HUES64 (cell line): ENCODE results near the gene TENM4. TPM values are rescaled to one million over a fixed set of nuclear protein-coding genes. Genes with fewer than 3 reads are reported as not detected.
A peak's percentile ranks its signal among the peaks of the same experiment; 100 is the strongest.

ENCODE experiments used
- H3K27ac ChIP-seq: 2 replicates; pipeline ENCODE4 v1.7.0; 2013; ENCODE audit warnings: low read depth, low read length, inconsistent platforms
- H3K27me3 ChIP-seq: 2 replicates; pipeline ENCODE4 v1.6.1; 2013; ENCODE audit warnings: mild to moderate bottlenecking, low read length; ENCODE audit not compliant: insufficient read depth
- H3K36me3 ChIP-seq: 2 replicates; pipeline ENCODE4 v1.6.1; 2013; ENCODE audit warnings: mild to moderate bottlenecking, low read length; ENCODE audit not compliant: insufficient read depth
- H3K4me1 ChIP-seq: 2 replicates; pipeline ENCODE4 v1.6.1; 2013; ENCODE audit warnings: mild to moderate bottlenecking, low read length, moderate library complexity; ENCODE audit not compliant: insufficient read depth
- H3K4me3 ChIP-seq: 2 replicates; pipeline ENCODE4 v1.5.1; 2013; ENCODE audit warnings: mild to moderate bottlenecking, low read length, moderate library complexity
- H3K9ac ChIP-seq: 2 replicates; pipeline ENCODE4 v1.6.1; 2013; ENCODE audit warnings: mild to moderate bottlenecking, low read depth, low read length
- H3K9me3 ChIP-seq: 2 replicates; pipeline ENCODE4 v1.6.1; 2013; ENCODE audit warnings: low read depth, low read length; ENCODE audit not compliant: insufficient read depth
- WGBS: fragments of 150-250, 120-280 bp; methylation state at CpG from one replicate; pipeline ENCODE4 v1.1.7; 2013; ENCODE audit warnings: missing lambda C conversion rate; 5-methylcytosine and 5-hydroxymethylcytosine counted together
- polyA plus RNA-seq, 2 experiments: library from polyadenylated mRNA; stranded (reverse); fragments of 50-300 nt; gene quantifications; one replicate each; pipeline ENCODE4 v1.2.3, GENCODE V29; 2013

Gene TENM4
- polyA plus RNA-seq (2013, experiment 1 of 2), result 8.8 TPM
- polyA plus RNA-seq (2013, experiment 2 of 2), result 6.2 TPM

DNA sequence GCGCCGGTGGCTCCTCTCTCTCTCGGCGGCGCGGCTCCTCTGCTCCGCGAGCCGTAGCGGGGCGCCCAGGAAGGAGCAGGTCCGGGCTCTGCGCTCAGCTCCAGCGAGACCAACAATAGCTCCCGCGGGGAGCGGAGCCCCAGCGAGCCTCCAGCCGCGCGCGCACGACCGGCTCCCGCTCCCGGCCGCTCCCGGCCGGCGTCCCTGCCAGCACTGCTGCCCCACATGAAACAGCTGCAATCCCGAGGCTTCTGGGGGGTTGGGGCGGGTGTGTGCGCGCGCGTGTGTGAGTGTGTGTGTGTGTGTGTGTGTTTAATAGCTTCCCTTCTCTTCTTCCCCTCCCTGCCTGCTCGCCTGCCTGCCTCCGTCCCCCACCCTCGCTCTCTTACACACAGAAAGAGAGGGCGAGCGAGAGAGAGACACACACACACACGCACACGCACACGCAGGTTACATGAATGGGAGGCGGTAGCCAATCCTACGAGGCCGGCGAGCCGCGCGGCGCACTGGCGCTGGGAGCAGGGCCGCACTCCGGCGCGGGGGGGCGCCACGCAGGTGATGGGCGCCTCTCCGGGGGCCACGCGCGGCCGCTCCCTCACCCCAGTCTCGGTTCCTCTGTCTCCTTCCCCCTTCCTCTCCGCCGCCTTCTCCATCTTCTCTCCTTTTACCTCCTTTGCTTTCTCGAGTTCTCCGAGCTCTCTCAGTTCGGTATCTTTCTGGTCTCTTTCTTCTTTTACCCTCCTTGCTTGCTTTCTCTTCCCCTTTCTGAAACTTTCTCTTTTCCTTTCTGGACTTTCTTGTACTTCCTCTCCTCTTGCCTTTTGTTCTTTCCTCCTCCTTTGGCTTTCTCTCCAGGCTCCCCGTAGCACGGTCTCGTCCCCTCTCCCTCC, at the start of gene TENM4:
Gene TENM4 (minus strand): TSS at position 460 of the 890 bp plus-strand sequence. CDS start 371,086 bp downstream, outside the sequence.
- Histone ChIP-seq H3K36me3 (no peaks in the 10 kb centered on the region), H3K9me3 (no peaks in the 10 kb centered on the region), H3K4me3 (peak within 1 kb of the TSS; percentile 78), H3K27me3 (peaks cover 81% of the 10 kb centered on the region), H3K9ac (peak within 1 kb of the TSS; percentile 71), H3K4me1 (peaks cover 25% of the 10 kb centered on the region), H3K27ac (no peak within 1 kb of the TSS)
- WGBS, result under 1% methylated on average over 68 of the region's 74 CpGs

DNA sequence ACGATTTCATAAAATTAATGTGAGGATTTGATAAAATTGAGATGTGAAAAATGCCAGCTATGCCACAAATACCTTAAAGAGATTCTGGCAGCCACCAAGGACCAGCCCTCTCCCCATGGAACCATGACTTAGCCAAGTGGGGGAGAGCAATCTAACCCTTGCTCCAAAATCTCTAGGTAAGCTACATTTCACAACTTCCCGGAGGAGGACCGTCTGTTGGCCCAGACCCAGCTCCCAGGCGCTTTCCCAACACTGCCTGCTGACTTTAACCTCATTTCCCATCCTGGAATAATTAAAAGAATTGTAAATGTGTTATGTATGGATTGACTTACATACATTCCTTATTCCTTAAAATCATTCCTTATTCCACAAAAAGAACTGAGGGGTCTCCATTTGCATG, 47.5 kb upstream of the TENM4 start:
- no peak overlapping the region for H3K27ac ChIP-seq
- peaks cover 9% of the 10 kb centered on the region; the same call in 1 of the 2 replicates for H3K27me3 ChIP-seq
- WGBS, result 96% methylated on average over 4 of the region's 4 CpGs
- no peaks in the 10 kb centered on the region for H3K9me3 ChIP-seq
- H3K36me3 ChIP-seq, result no peaks in the 10 kb centered on the region
- H3K4me3 ChIP-seq, result no peak overlapping the region
- H3K4me1 ChIP-seq, result peaks cover 16% of the 10 kb centered on the region
- no peak overlapping the region for H3K9ac ChIP-seq

DNA sequence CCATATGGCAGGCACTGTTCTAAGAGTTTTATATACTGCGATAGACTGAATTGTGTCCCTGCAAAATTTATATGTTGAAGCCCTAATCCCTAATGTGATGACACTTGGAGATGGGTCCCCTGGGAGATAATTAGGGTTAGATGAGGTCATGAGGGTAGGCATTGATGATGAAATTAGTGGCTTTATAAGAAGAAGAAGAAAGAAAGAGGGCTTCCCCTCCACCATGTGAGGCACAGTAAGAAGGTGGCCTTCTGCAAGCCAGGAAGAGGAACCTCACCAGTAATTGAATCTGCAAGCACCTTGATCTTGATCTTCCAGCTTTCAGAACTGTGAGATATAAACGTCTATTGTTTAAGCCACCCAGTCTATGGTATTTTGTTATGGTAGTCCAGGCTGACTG, 46.6 kb upstream of the TENM4 start:
- 84% methylated on average over 2 of the region's 2 CpGs for WGBS
- Histone ChIP-seq H3K9me3 (no peaks in the 10 kb centered on the region), H3K4me1 (peaks cover 16% of the 10 kb centered on the region), H3K9ac (no peak overlapping the region), H3K27ac (no peak overlapping the region), H3K4me3 (no peak overlapping the region), H3K36me3 (no peaks in the 10 kb centered on the region), H3K27me3 (peaks cover 9% of the 10 kb centered on the region; the same call in 1 of the 2 replicates)

DNA sequence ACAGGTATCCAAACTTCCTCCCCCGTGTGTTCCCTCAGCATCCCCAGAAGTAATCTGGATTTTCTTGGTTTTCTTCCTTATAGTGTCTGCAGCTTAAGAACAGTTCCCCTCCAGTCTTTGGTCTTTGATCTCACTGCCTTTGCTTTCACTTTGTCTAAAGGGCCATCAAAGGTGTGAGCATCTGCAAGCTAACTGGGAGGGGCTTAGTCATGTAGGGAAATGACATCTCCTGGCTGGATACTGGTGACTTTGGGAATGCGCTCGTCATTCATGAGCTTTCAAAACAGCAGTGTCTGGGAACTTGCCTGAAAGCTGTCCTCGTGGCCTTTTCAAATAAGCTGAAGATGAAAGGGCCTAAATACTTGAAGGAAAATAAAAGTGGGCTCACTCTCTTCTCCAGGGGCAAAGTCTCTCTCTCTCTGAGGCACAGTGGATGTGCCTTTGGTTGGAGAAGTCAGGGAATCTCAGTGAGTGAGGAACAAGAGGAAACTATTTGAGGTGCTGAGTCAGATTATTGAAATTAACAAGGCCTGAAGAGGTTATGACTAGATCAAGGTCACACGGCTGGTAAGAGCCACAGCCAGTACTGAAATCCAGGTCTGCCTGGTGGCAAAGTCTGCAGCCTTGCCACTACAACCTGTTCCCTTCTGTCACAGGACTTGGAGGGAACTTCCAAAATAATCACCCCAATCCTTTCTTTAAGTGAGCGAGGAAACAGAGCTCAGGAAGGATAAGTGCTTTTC, 45.6 kb upstream of the TENM4 start:
- Histone ChIP-seq H3K27me3 (peaks cover 9% of the 10 kb centered on the region; the same call in 1 of the 2 replicates), H3K4me1 (peaks cover 16% of the 10 kb centered on the region), H3K27ac (peak overlapping the region; percentile 42; the same call in 1 of the 2 replicates), H3K9ac (no peak overlapping the region), H3K4me3 (peak overlapping the region; percentile 18; the same call in 1 of the 2 replicates), H3K9me3 (no peaks in the 10 kb centered on the region), H3K36me3 (no peaks in the 10 kb centered on the region)
- WGBS, result 37% methylated on average over 6 of the region's 6 CpGs

DNA sequence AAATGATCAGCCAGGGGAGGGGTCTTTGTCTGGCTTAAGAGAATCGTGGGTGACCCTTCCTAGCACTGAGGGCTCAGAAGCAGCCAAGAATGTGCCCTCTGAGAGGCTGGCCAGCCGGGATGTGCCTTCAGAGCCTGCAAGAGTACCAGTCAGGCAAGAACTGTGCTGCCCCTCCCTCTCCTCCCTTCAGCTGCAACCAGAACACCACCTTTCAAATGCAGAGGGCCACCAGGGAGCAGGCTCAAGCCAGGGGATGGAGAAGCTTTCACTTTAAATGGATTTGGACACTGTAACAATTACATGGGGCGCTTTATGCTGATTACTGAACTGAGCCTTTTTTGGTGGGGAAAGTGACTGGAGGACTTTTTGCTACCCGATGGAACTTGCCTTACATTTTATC, 44.9 kb upstream of the TENM4 start:
- peak overlapping the region; percentile 42; the same call in 1 of the 2 replicates for H3K27ac ChIP-seq
- peaks cover 16% of the 10 kb centered on the region for H3K4me1 ChIP-seq
- H3K9me3 ChIP-seq, result no peaks in the 10 kb centered on the region
- peaks cover 9% of the 10 kb centered on the region; the same call in 1 of the 2 replicates for H3K27me3 ChIP-seq
- WGBS, result 6% methylated on average over 4 of the region's 4 CpGs
- no peaks in the 10 kb centered on the region for H3K36me3 ChIP-seq
- H3K4me3 ChIP-seq, result peak overlapping the region; percentile 18; the same call in 1 of the 2 replicates
- no peak overlapping the region for H3K9ac ChIP-seq

DNA sequence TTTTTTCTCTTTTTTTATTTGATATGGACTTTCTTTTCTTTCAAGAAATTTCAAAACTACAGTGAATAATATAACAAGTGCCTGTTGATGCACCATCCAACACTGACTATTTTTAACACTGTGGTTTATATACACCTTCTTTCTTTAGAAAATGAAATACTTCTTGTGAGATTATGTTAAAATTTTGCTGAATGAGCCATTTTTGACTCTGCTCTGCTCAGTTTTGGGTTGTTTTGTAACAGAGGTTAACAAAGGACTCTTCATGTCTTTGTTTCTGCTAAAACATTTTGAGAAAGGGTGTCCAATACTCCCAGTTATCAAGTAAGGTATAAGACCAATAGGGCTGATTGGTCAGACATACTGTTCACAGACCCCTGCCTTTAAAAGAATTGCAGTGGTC, 44.0 kb upstream of the TENM4 start:
- H3K9ac ChIP-seq, result no peak overlapping the region
- H3K4me3 ChIP-seq, result no peak overlapping the region
- H3K36me3 ChIP-seq, result no peaks in the 10 kb centered on the region
- H3K9me3 ChIP-seq, result no peaks in the 10 kb centered on the region
- peaks cover 9% of the 10 kb centered on the region; the same call in 1 of the 2 replicates for H3K27me3 ChIP-seq
- H3K27ac ChIP-seq, result no peak overlapping the region
- peaks cover 16% of the 10 kb centered on the region for H3K4me1 ChIP-seq

DNA sequence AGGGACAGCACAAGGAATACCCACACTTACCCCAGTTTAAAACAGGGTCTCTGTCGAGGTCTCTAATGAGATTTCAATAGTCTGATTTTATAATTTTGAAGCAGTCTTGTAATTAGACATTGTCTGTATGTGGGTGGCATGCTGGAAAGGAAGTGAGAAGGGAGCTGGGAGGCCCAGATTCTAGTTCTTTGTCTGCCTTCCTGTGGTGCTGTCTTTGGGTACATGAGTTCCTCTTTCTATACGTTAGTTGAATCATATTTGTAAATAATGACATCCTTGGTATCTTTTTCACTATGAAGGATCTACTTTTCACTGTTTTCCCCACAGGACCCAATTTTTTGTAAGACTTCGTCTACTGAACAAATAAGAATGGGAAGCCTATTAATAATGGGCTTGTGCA, 42.0 kb upstream of the TENM4 start:
- H3K36me3 ChIP-seq, result no peaks in the 10 kb centered on the region
- H3K4me3 ChIP-seq, result no peak overlapping the region
- 92% methylated on average over 3 of the region's 3 CpGs for WGBS
- H3K27me3 ChIP-seq, result peaks cover 9% of the 10 kb centered on the region; the same call in 1 of the 2 replicates
- no peak overlapping the region for H3K27ac ChIP-seq
- H3K9ac ChIP-seq, result no peak overlapping the region
- H3K9me3 ChIP-seq, result no peaks in the 10 kb centered on the region
- peaks cover 16% of the 10 kb centered on the region for H3K4me1 ChIP-seq

DNA sequence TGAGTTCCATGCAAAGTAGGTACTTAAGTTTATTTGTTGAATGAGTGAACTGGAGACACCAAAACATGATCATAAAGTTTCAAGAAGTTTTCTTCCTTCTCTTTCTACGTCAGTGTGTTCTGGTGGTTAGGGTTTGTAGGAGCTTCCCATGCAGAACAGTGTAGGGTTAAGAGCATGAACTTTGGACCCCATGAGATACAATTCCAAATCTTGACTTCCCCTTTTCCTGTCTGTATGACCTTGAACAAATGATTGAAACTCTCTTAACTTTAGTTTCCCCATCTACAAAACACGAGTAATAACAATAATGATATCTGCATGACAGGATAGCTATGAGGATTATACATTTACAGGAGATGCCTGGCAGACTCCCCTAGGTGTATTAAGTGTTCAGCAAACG, 41.0 kb upstream of the TENM4 start:
- H3K27ac ChIP-seq, result no peak overlapping the region
- WGBS, result 77% methylated on average over 1 of the region's 3 CpGs

DNA sequence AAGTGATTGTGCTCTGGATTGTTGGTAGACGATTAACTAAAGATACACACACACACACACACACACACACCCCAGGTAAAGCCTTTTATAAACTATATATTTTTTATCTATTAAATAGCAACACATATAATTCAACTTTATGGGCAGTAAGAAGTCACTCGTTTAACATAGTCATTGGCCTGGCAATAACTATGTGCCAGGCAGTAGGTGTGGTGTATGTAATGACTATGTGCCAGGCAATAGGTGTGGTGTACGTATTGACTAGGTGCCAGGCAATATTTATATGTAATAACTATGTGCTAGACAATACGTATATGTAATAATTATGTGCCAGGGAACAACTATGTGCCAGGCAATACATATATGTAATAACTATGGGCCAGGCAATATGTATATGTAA, 40.0 kb upstream of the TENM4 start:
- peaks cover 6% of the 10 kb centered on the region for H3K4me1 ChIP-seq
- H3K36me3 ChIP-seq, result no peaks in the 10 kb centered on the region
- no peak overlapping the region for H3K4me3 ChIP-seq
- 94% methylated on average over 2 of the region's 4 CpGs for WGBS
- H3K27ac ChIP-seq, result no peak overlapping the region
- peaks cover 4% of the 10 kb centered on the region; the same call in 1 of the 2 replicates for H3K27me3 ChIP-seq
- 0 out of 2 replicates have a peak, but pooled peaks cover 3% of the 10 kb centered on the region for H3K9me3 ChIP-seq
- H3K9ac ChIP-seq, result no peak overlapping the region

More for the DNA sequence above, 41.0 kb upstream of the TENM4 start:
- no peak overlapping the region for H3K4me3 ChIP-seq
- H3K27me3 ChIP-seq, result peaks cover 8% of the 10 kb centered on the region; the same call in 1 of the 2 replicates
- H3K36me3 ChIP-seq, result no peaks in the 10 kb centered on the region
- no peaks in the 10 kb centered on the region for H3K9me3 ChIP-seq
- no peak overlapping the region for H3K9ac ChIP-seq
- H3K4me1 ChIP-seq, result peaks cover 16% of the 10 kb centered on the region

DNA sequence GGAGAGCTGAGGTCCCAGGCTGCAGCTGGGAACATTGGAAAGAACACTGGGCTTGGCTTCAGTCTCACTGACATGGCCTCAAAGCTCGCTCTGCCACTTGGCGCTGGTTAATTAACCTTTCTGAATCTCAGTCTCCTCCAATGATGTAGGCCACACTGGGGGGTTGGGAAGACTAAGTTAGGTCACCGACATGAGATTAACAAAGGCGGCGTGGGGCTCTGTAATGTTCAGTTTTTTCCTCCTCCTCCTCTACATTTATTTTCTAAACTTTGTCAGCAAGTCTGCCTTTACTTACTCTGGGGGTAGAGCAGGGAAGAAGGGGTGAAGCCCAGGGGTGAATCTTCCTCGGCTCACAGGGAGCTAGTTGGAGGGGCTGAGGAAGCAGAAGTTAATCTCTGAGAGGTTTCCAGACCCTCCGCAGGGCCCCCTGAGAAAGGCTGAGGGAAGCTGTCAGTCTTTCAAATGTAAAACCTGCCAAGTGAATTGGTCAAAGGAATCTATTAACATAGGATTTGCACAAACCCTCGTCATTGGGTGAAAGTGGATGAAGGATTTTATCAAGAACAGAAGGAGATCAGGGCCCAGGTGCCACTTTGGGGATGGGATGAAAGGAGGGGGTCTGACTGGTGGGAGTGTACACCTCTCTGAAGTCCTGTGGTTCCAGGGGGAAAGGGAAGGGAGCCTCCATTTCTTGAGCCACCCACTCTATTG, 32.1 kb upstream of the TENM4 start:
- Histone ChIP-seq H3K4me1 (peaks cover 49% of the 10 kb centered on the region), H3K9me3 (0 out of 2 replicates have a peak, but pooled peaks cover 3% of the 10 kb centered on the region), H3K27me3 (no peaks in the 10 kb centered on the region), H3K36me3 (no peaks in the 10 kb centered on the region), H3K27ac (peak overlapping the region; percentile 90), H3K9ac (peak overlapping the region; percentile 35; the same call in 1 of the 2 replicates), H3K4me3 (peak overlapping the region; percentile 40)
- 4% methylated on average over 8 of the region's 8 CpGs for WGBS
